Measurements from ENCODE around the gene NAV1.
"Not testable (repeated sequence)": the region's sequence is repeated elsewhere in the genome, so short reads cannot be mapped to it uniquely, and the experiment has no call there.

NAV1 gene

DNA sequence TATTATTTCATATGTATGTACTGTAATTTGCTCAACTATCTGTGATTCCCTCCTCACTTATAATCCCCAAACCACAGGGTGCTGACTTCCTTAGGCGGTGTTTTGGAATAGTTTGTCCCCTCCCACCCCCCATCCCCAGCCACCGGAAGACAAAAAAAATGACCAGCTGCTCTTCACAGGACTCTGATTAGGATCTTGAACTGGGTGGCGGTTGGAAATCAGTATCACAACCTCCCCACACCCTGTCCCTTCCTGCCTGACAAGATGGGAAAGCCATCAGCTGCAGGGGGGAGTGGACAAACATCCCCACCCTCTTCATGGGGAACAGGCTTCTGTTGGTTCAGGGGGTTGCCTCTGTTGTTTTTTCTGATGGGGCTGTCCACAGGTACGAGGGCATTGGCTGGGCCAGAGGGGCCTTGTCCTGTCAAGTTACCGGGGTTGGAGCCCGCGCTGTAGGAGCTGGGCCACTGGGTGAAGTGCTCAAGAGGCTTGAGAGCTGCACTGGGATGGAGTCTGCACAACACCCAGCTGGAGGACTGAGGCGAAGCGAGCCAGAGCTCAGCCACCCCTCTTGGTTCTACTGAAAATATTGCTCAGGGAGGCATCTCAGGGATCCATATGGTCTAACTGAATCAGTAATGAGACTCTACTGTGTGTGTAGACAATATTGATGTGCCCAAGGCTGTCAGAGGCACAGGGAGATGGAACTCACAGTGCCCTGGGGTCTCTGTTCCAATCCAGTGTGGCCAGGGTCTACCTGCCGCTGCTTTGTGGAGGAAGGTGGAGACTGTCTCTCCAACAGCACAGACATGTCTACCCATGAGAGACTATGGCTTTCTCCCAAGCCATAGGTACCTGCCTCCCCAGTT is 28.2 kb downstream of the NAV1 start:
- DNase-seq, result no peak

DNA sequence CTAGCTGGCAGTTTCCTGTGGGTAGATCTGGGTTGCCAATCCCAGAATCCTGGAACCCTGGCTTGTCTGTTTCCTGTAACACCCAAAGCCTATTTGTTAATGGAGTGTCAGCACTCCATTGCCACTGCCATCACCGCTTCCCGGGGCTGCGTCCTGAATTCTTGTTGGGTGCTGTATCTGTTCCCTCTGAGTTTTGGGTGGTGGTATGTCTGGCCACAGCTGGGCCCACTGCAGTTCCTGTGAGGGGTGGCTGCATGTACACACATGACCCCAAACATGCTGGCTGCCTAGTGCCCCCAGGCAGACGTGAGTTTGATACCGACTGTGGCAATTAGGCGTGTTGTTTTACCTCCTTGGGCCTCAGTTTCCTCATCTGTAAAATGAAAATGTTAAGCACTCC is 29.3 kb downstream of the NAV1 start:
- no peak for DNase-seq

DNA sequence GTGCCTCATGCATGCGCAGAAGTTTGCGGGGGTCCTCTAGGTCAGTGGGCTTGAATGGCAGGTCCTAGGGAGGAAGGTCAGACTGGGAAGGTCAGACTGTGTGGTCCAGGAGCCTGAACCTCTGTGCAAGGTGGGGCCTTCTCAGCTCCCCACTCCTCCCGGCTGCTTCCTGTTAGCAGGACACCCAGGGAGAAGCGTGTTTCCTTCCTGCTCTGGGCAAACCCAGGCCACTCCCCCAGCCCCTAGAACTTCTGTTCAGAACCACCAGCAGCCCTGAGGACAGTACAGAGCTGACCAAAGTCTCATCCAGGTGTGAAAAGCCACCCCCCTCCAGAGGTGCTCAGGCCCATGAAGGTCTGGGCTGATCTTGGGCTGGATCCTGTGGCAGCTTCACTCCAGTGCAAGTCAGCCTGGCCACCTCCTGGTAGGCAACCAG is 29.9 kb downstream of the NAV1 start:
- no peak for DNase-seq

DNA sequence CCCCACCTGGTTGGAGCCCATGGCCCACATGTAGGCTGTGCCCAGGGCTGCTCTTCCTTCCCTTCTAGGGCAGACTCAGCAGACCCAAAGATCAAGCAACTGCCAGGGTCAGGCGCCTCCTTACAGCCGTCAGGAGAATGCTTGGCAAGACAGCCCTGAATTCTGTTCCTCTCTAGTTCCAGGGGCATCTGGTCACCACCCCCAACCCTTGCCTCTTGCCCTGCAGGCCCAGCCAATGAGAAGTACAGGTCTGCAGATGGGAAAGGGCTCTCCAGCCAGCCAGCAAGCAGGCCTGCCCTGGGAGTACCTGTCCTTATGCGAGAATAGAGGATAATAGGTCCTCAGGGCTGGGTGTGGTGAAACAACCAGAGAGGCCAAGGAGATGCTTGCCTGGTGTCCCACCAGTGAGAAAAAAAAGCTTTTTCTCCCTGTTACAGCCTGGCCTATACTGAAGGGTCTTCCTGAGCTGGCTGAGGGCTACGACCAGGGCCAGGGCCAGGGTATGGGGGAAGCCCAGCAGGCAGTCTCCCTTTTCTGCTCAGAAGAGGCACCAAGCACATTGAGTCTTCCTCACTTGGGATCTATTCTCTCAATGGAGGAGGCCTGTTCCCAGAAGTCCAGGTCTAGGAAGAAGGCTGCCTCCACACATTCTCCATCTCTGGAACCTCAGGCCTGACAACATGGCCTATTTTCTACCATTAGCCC is 31.4 kb downstream of the NAV1 start:
- no peak for DNase-seq

DNA sequence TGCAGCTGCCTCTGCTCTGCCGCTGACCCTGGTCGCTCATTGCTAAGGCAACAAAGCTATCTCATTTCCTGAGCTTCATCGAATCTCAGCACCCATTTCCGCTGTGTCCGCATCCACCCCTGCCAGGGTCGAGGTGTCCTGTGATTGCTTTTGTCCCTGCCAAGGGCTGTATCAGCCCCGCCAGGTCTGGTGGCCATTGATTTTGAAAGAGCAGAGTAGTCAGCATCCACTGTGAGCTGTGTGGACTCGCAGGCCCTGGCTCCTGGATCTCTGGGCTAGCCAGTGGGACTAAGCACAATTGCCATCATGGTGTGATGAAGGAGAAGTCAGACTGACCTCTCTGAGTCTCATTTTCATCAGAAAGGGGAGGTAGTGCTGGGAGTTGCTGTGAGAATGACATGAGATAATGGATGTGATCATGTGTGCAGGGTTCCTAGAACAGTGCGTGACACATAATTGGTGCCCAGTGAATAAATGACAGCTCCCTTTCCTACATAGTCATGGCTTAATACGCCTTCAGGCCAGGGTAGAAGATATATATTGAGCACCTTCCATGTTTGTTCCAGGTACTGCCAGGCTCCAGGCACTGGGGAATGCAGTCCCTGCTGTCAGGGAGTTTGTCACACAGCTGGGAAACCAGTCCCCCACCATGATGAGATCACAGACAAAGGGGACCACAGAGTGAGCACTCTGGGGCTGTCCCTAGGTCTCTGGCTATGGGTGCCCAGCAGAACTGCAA is 32.1 kb downstream of the NAV1 start:
- no peak for DNase-seq

DNA sequence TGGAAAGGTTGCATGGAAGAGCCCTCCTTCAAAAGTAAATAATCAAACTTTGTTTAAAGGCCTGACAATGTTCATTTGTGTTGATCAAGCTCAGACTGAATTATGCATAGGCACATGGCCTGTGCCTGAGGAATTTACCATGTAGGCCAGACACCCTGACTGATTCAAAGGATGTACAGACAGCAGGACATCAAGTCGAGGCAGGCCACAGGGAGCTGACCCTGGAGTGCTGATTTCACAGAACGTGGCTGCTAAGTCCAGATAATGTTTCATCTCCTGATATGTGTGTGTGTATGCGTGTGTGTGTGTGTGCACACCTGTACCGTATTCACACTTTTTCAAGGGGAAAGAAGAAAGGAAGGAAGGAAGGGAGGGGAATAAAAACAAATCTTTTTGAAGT is 34.1 kb downstream of the NAV1 start:
- DNase-seq, result no peak

DNA sequence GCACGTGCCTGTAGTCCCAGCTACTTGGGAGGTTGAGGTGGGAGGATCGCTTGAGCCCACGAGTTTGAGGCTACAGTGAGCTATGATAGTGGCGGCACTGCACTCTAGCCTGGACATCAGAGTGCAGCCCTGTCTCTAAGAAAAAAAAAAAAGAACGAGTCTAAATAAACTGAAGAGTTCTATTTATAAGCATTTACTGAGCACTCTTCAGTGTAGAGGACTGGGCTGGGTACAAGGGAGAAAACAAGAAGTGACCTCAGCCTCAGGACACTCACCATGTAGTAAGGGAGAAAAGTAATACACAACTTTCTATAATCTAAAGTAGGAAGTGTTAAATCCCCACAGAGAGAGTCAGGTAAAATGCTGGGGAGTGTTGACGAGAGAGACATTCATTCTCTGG is 35.0 kb downstream of the NAV1 start:
- no peak for DNase-seq

DNA sequence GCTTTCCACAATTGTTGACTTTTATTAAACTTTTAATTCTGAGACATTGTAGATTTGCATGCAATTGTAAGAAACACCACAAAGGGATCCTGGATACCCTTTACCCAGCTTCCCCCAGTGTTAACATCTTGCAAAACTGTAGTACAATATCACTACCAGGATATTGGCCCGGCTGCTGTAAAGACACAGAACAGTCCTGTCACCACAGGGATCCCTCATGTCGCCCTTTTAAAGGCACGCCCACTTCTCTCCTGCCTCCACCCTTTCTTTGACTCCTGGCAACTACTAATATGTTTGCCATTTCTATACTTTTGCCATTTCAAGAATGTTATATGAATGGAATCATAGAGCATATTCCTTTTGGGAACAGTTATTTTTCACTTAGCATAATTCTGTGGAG is 37.0 kb downstream of the NAV1 start:
- DNase-seq, result no peak

DNA sequence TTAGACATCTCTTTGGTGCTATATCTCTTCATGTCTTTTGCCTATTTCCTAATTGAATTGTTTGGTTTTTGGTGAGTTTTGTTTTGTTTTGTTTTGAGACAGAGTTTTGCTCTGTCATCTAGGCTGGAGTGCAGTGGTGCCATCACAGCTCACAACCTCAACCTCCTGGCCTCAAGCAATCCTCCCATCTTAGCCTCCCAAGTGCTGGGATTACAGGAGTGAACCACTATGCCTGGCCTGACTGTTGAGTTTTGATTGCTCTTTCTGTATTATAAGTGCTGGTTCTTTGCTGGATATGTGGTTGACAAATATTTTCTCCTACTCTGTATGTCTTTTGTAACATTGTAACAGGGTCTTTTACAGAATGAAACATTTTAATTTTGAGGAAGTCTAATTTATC is 38.0 kb downstream of the NAV1 start:
- no peak for DNase-seq

DNA sequence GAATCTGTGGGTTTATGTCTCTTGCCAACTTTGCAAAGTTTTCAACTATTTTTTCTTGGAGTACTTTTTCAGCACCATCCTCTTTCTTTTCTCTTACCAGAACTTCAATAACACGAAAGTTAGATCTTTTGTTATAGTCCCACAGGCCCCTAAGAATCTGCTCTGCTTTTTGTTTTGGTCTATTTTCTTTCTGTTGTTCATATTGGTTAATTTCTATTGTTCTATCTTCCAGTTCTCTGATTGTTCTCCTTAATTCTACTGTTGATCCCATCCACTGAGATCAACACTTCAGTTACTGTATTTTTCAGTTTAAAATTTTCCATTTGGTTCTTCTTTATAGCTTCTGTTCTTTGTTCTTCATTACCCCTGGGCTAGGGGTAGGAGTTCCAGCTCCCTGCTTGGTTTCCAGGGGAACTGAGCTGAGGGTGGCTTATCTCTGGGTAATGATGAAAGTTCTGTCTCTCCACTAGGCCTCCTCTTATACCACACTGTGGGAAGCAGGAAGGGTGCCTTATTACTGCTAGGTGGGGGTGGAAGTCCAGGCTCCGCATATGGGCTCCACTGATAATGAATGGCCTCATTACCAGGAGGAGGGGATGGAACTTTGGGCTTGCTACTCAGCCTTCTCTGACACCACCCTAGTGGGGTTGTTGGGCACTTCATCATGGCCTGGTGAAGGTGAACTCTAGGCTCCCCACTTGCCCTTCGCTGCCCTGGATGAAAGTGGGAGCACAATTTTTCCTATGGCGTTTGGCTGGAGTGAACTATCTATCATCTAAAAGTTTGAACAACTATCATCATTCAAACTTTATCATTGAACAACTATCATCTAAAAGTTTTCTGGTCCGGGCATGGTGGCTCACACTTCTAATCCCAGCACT is 39.3 kb downstream of the NAV1 start:
- no peak for DNase-seq

DNA sequence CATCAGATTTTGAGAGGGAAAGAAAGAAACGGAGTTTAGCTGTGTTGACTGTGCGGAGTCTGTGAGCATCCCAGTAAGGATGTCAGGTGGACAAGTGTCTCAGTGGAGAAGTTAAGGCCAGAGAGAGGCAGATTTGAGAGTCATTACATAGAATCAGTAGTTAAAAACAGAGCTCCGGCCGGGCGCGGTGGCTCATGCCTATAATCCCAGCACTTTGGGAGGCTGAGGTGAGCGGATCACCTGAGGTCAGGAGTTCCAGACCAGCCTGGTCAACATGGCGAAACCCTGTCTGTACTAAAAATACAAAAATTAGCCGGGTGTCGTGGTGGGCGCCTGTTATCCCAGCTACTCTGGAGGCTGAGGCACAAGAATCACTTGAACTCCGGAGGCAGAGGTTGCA is 42.4 kb downstream of the NAV1 start:
- DNase-seq, result not testable (repeated sequence)

DNA sequence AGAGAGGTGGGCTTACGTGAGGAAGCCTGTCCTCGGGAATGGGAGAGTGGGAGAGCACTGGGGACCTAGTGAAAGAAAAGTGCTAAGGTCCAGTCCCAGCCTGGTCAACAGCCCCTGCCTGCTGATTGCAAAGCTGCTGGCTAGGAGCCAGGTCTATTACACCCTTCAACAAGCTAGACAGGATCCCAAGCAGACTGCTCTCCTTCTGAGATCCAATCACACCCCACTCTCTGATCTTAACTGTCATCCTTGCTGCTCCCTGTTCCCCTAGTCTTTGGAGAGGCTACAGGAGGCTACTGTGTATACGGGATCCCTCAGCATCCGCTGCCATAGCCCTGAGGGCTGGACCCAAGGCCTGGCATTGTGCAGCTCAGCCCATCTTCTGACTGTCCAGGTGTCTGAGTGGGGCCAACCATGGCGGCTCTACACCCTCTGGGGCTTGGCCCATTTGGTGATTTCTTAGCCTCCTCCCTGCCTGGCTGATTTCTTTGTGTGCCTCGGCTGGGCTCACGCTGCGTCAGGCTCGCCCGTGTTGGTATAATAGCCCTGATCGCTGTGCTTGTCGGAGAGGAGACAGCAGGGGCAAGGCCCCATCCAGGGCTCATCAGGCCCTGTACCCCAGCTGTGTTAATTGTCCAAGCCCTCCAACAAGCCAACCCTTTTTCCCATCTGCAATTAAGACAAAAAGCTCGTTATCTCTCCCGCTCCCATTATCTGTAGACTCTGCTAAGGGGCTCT is 43.9 kb downstream of the NAV1 start:
- DNase-seq, result peak; percentile 52

DNA sequence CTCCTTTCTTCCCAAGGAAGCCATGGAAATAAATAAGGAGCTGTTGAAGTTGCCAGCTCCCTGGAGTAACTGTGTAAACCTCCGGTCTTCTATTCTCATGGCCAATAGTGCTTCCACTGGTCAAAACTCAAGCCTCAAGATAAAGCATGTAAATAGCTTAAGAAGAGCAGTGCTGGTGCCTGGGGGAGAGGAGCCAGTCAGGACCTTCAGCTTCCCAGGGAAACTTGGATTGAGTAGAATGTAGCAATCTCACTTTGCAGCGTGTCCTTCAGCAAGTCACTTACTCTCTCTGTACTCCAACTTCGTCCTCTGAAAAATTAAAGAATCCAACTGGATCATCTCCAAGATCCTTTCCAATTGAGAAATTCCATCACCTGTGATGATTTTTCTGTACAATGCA is 44.7 kb downstream of the NAV1 start:
- no peak for DNase-seq

DNA sequence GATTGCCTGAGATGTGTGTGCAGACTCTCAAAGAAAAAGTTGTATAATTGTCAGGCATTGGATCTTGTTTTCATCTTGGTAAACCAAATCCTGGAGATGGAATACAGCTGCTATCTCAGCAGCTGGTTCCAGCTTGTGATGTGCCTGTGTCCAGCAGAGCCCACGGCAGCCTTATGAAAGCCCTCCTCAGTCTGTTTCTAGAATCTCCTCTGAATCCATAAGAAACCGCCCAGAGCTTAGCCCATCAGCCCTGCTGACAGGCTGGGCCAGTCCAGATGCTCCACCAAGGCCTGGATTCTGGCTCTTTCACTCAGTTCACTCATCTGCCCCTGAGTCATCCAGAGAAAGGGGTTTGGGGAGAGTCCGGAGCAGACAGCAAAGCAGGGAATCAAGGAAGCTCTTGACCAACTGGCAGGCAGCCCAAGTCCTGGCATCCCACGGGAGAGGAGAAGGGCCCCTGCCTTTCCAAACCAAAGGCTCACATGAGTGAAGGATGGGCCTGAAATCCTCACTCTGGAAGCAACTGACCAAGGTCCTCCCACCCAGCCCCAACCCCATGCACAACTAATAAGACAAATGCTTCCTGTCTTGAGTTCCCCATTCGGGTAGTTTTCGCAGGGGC is 45.7 kb downstream of the NAV1 start:
- peak; percentile 90 for DNase-seq

DNA sequence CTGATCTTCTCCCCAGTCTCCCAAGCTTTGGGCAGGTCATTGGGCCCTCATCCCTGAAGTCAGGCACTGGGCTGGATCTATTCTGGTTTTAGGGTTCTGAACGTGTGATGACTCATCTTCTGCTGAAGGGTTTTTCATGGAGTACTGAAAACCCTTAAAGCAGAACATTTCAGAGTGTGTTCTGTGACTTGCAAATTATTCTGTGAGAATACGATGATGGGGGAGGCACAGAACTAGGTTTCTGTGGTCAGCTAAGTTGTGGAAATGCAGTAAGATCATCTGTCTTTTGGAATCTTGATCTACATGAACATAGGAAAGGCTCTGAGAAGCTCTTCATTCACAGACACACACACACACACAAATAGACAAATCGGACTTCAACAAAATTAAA is 46.2 kb downstream of the NAV1 start:
- DNase-seq, result peak; percentile 75

DNA sequence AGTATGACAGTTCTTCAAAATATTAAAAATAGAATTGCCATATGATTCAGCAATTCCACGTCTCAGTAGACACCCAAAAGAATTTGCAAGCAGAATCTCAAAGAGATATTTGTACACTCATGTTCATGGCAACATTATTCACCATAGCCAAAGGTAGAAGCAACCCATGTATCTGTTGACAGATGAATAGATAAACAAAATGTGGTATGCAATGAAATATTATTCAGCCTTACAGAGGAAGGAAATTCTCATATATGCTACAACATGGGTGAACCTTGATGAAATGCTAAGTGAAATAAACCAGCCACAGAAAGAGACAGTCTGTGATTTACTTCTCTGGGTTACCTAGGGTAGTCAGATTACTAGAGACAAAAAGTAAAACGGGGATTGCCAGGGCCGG is 47.0 kb downstream of the NAV1 start:
- DNase-seq, result peak; percentile 41

DNA sequence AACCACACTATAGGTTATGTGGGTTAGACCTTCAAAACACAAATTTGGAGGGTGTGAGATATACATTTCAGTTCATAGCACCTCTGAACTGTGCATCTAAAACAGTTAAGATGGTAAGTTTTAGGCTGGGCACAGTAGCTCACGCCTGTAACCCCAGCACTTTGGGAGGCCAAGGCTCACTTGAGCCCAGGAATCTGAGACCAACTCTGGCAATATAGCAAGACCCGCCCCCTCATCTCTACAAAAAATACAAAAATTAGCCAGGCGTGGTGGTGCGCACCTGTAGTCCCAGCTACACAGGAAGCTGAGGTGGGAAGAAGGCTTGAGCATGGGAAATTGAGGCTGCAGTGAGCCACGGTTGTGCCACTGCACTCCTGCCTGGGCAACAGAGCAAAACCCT is 47.9 kb downstream of the NAV1 start:
- no peak for DNase-seq

DNA sequence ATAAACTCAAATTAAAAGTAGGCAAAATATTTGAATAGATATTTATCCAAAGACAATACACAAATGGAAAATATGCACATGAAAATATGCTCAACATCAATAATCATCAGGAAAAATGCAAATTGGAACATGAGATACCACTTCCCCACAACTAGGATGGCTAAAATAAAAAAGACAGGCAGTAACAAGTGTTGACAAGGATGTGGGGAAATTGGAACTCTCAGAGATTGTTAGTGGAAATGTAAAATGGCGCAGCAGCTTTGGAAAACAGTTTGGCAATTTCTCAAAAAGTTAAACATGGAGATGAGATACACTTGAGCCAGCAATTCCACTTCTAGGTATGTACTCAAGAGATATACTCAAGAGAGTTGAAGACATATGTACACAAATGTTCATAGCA is 48.8 kb downstream of the NAV1 start:
- DNase-seq, result no peak
